ENCODE data around the gene DNM3.
A peak's percentile ranks its signal among the peaks of the same experiment; 100 is the strongest.
"Not testable (repeated sequence)": the region's sequence is repeated elsewhere in the genome, so short reads cannot be mapped to it uniquely, and the experiment has no call there.

DNM3 gene

GRCh38 chr1:172427191-172427590 lies 585.9 kb downstream of the DNM3 start:
- no peak overlapping the region for H3K4me3 ChIP-seq (ENCODE audit: low read length)
- no peak for DNase-seq (ENCODE audit: low read depth)
- TF ChIP-seq CTCF (conservative IDR thresholded peaks at IDR 0.05; ENCODE audit: low read length): no peak

- DNase-seq (ENCODE audit: low read depth): peak; percentile 76
- no peak overlapping the region for H3K4me3 ChIP-seq (ENCODE audit: low read length)
- TF ChIP-seq CTCF (conservative IDR thresholded peaks at IDR 0.05; ENCODE audit: low read length): peak; percentile 83
Observed at GRCh38 chr1:172429331-172430127, 588.2 kb downstream of the DNM3 start.

- TF ChIP-seq CTCF (conservative IDR thresholded peaks at IDR 0.05; ENCODE audit: low read length): no peak
- H3K4me3 ChIP-seq (ENCODE audit: low read length): no peak overlapping the region
Observed at GRCh38 chr1:172430128-172430454, 588.8 kb downstream of the DNM3 start.

GRCh38 chr1:172431204-172431603 lies 589.9 kb downstream of the DNM3 start:
- TF ChIP-seq CTCF (conservative IDR thresholded peaks at IDR 0.05; ENCODE audit: low read length): no peak
- DNase-seq (ENCODE audit: low read depth): no peak
- no peak overlapping the region for H3K4me3 ChIP-seq (ENCODE audit: low read length)

More at GRCh38 chr1:172430128-172430454, 588.8 kb downstream of the DNM3 start:
- DNase-seq (ENCODE audit: low read depth): no peak

GRCh38 chr1:172431721-172432192 lies 590.5 kb downstream of the DNM3 start:
- H3K4me3 ChIP-seq (ENCODE audit: low read length): no peak overlapping the region
- no peak for DNase-seq (ENCODE audit: low read depth)

GRCh38 chr1:172437183-172437582 lies 595.9 kb downstream of the DNM3 start:
- DNase-seq (ENCODE audit: low read depth); H3K4me3 ChIP-seq (ENCODE audit: low read length): not testable (repeated sequence)

More at GRCh38 chr1:172431721-172432192, 590.5 kb downstream of the DNM3 start:
- no peak for TF ChIP-seq CTCF (conservative IDR thresholded peaks at IDR 0.05; ENCODE audit: low read length)

- no peak for TF ChIP-seq CTCF (conservative IDR thresholded peaks at IDR 0.05; ENCODE audit: low read length)
- no peak overlapping the region for H3K4me3 ChIP-seq (ENCODE audit: low read length)
- no peak for DNase-seq (ENCODE audit: low read depth)
Observed at GRCh38 chr1:172442404-172442803, 601.1 kb downstream of the DNM3 start.

Measured in AG10803 (cell line).